Fibroblast of villous mesenchyme (primary cell): Measurements from ENCODE around the gene EPHA3. TPM values are rescaled to one million over a fixed set of nuclear protein-coding genes. Genes with fewer than 3 reads are reported as not detected.

Experiments
- DNase-seq: peaks from one replicate; pipeline ENCODE4 v3.0.0-alpha.2; 2010; ENCODE audit warnings: low read depth
- H3K4me3 ChIP-seq: 2 replicates; pipeline ENCODE4 v1.5.1; 2011; ENCODE audit warnings: low read depth, mild to moderate bottlenecking, low read length
- total RNA-seq: library from RNA; depleted of rRNA; stranded (reverse); fragments of >200 nt; gene quantifications from 2 replicates; pipeline ENCODE4 v1.2.3, GENCODE V29; 2012
- TF ChIP-seq, protein P1 (sequence below): IDR thresholded peaks from 2 replicates; pipeline ENCODE4 v1.5.1; 2012; ENCODE audit warnings: low read depth, mild to moderate bottlenecking, low read length; ENCODE audit not compliant: insufficient read depth

The EPHA3 gene
- under 0.01 and 0.64 TPM in 2 replicates for total RNA-seq

DNA sequence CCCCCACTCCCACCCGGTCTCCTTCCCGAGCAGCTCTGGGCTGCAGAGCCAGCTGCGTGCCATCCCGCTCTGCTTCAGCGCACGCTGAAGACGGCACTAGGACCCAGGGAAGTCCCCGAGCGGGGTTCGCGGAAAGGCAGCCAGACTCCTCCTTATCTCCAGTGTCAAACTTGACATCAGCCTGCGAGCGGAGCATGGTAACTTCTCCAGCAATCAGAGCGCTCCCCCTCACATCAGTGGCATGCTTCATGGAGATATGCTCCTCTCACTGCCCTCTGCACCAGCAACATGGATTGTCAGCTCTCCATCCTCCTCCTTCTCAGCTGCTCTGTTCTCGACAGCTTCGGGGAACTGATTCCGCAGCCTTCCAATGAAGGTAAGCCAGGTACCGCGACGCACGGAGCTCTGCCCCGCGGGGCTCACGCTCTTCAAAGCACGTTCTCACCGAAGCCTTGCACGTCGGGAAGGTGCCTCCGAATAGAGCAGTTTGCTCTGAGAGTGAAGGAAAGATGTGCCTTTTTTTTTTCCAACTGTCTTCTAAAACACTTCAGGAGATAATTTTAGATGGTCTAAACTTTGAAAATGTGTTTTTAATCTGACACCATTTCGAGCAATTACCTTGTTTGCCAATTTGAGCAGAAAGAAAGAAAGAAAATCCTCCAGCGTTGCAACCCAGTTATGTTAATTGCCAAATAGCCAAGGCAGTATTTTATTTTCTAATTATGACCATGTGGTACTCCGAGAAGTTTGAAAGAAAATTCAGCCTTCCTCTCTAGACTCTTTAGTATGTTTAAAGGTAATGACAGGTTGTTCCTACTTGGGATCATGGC, at the start of gene EPHA3:
EPHA3 (plus strand) TSS at position 161 of the 830 bp plus-strand sequence; CDS start at position 289, 128 bp downstream.
- peak; percentile 38 for DNase-seq
- H3K4me3 ChIP-seq = peak within 1 kb of the TSS; percentile 43
- TF ChIP-seq, protein P1, sequence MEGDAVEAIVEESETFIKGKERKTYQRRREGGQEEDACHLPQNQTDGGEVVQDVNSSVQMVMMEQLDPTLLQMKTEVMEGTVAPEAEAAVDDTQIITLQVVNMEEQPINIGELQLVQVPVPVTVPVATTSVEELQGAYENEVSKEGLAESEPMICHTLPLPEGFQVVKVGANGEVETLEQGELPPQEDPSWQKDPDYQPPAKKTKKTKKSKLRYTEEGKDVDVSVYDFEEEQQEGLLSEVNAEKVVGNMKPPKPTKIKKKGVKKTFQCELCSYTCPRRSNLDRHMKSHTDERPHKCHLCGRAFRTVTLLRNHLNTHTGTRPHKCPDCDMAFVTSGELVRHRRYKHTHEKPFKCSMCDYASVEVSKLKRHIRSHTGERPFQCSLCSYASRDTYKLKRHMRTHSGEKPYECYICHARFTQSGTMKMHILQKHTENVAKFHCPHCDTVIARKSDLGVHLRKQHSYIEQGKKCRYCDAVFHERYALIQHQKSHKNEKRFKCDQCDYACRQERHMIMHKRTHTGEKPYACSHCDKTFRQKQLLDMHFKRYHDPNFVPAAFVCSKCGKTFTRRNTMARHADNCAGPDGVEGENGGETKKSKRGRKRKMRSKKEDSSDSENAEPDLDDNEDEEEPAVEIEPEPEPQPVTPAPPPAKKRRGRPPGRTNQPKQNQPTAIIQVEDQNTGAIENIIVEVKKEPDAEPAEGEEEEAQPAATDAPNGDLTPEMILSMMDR = no peak

DNA sequence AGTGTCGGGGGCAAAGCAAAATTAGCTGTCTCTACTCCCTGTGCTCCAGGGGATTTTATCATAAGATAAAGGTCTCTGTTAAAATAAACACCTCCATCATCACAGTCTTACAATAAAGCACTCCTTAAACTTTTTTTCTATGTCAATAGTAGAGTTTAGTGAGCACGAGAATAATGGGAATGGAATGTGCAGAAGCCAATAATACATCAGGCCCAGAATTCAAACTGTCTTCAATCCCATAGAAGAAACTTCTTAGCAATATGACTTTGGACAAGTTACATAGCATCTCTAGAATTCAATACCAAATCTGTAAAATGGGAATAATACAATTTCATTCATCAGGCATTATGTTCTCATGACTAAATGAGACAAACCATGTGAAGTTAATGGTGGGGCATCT, 49.0 kb upstream of the EPHA3 start:
- TF ChIP-seq, protein P1 = no peak
- DNase-seq = no peak
- no peak overlapping the region for H3K4me3 ChIP-seq

DNA sequence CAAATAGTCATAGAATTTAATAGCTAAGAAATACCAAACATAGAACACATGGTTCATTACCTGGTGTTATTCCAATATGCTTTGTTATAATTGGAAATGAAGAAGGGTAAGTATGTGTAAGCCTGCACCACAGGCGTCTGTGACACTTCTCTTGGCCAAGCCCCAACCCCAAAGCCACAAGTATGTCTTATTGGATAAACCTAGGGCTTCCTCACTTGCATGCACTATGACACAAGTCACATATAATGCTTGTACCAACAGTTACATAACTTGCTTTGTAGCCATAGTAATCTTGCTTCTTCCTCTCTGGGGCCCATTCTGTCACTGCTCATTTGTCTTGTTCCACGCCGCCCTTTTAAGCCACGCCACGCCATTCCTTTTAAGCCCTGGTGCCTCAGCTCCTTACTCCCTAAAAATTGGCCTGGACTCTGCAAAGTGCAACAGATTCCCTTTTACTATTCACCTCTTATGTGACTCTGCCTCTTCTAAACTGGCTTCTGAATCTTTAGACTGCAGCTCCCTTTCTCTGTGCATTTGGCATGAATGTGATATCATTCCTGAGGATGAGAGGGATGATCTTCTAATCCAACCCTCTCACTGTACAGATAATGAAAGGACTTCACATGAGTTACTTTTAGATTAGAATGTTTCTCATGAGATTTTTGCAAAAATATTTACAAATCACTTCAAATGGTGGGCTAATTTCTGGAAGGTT, 48.1 kb upstream of the EPHA3 start:
- TF ChIP-seq, protein P1 = no peak
- H3K4me3 ChIP-seq = no peak overlapping the region
- DNase-seq = peak; percentile 2

DNA sequence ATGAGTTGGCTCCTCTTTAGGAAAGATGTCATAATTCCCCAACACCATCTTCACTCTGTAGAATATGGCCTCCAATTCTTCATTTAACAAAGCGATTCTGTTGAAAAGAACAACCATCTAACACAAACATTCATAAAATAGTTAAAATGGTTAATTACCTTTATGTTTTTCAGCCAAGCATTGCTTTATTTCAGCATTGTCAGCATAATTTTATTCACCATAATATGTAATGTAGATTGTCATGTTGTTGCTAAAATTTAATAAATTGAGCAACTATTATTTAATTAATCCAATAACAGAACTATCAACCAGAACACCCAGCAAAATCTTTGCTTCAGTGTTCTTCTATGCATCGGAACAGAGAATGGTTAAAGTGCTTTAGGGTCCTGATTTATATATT, 46.2 kb upstream of the EPHA3 start:
- TF ChIP-seq, protein P1 = no peak

DNA sequence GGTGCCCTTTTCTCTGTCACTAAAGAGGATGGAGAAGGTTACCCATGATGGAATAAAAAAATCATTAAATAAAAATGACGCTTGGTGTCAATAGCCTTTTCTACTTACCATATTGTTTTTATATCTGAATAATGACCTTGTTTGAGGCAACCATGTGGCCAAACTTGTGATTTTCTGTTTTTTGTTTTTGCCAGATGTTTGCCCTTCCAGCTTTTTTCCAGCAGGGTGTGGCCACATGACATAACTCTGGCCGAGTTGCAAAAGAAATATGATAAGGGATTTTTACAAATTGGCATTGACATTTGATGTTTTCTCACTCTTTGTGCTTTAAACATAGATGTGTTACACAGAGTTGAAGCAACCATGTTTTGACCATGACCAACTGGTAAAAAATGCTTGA, 39.7 kb upstream of the EPHA3 start:
- TF ChIP-seq, protein P1 = no peak
- no peak for DNase-seq
- no peak overlapping the region for H3K4me3 ChIP-seq

More for the DNA sequence above, 46.2 kb upstream of the EPHA3 start:
- no peak overlapping the region for H3K4me3 ChIP-seq
- DNase-seq = no peak

DNA sequence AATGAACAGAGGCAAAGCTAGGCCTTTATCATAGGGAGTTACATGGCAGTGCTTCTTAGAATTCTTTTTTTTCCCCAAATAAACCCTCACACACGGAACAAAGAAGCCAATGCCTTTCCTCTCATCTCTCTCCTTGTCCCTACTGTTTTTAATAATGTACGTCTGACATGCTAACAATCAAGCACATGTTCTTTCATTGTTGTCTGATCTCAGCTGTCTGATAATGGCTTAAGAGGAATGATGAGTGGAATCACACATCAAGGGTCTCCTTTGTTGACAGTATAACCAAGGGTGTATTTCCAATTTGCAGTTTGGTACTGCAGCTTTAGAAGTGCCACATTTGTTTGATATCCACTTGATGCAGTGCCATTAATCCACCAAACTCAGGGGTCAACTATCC, 34.8 kb upstream of the EPHA3 start:
- DNase-seq = no peak
- TF ChIP-seq, protein P1 = no peak
- no peak overlapping the region for H3K4me3 ChIP-seq
